Osteoblast (primary cell): ENCODE results near the gene FSTL4. TPM values are rescaled to one million over a fixed set of nuclear protein-coding genes. Genes with fewer than 3 reads are reported as not detected.

Source experiments
- DNase-seq: peaks from one replicate; pipeline ENCODE4 v3.0.0; 2011; ENCODE audit warnings: low spot score, mixed read lengths; ENCODE audit not compliant: insufficient read length; ENCODE audit errors: missing footprints
- H2AFZ ChIP-seq: 2 replicates; pipeline ENCODE4 v1.6.0; 2011; ENCODE audit warnings: mild to moderate bottlenecking, low read length
- H3K27ac ChIP-seq: 2 replicates; pipeline ENCODE4 v1.5.1; 2011; ENCODE audit warnings: mild to moderate bottlenecking, low read depth, low read length, moderate library complexity
- H3K27me3 ChIP-seq: 2 replicates; pipeline ENCODE4 v1.6.0; 2012; ENCODE audit warnings: mild to moderate bottlenecking, control low read depth, inconsistent platforms, low read length, moderate library complexity; ENCODE audit not compliant: insufficient read depth
- H3K36me3 ChIP-seq: 2 replicates; pipeline ENCODE4 v1.5.1; 2011; ENCODE audit warnings: mild to moderate bottlenecking, low read length, control low read depth, moderate library complexity; ENCODE audit not compliant: insufficient read depth
- H3K4me1 ChIP-seq: 2 replicates; pipeline ENCODE4 v1.5.1; 2011; ENCODE audit warnings: mild to moderate bottlenecking, low read length, control low read depth, moderate library complexity; ENCODE audit not compliant: insufficient read depth
- H3K4me2 ChIP-seq: 2 replicates; pipeline ENCODE4 v1.6.0; 2011; ENCODE audit warnings: mild to moderate bottlenecking, low read length; ENCODE audit not compliant: insufficient read depth
- H3K4me3 ChIP-seq: fragments of 200-600 bp; sonication (generic); 3 replicates; pipeline ENCODE4 v1.5.1; 2012; ENCODE audit warnings: mild to moderate bottlenecking, low read length, inconsistent platforms; ENCODE audit not compliant: insufficient read depth
- H3K79me2 ChIP-seq: 2 replicates; pipeline ENCODE4 v1.6.0; 2012; ENCODE audit warnings: mild to moderate bottlenecking, low read length, control low read depth, inconsistent platforms; ENCODE audit not compliant: insufficient read depth
- H3K9me3 ChIP-seq: 2 replicates; pipeline ENCODE4 v1.5.1; 2011; ENCODE audit warnings: low read depth, low read length, control low read depth
- H4K20me1 ChIP-seq: 2 replicates; pipeline ENCODE4 v1.6.0; 2012; ENCODE audit warnings: mild to moderate bottlenecking, low read length, control low read depth; ENCODE audit not compliant: insufficient read depth
- CTCF ChIP-seq: IDR thresholded peaks from 2 replicates; pipeline ENCODE4 v1.5.1; 2011; ENCODE audit warnings: mild to moderate bottlenecking, low read depth, low read length, moderate library complexity; ENCODE audit errors: extremely low read depth
- total RNA-seq: library from RNA; depleted of rRNA; stranded (reverse); fragments of >200 nt; gene quantifications from 2 replicates; pipeline ENCODE4 v1.2.3, GENCODE V29; 2012

Gene FSTL4
- total RNA-seq, 1 donor, result not detected

- no peak for TF ChIP-seq CTCF
- Histone ChIP-seq H4K20me1 (no peaks in the 10 kb centered on the region), H3K27ac (no peak overlapping the region), H3K36me3 (no peaks in the 10 kb centered on the region), H3K79me2 (no peaks in the 10 kb centered on the region), H2AFZ (no peak overlapping the region), H3K4me3 (no peak overlapping the region), H3K9me3 (no peaks in the 10 kb centered on the region), H3K27me3 (peaks cover 12% of the 10 kb centered on the region), H3K4me2 (no peak overlapping the region), H3K4me1 (no peaks in the 10 kb centered on the region)
- no peak for DNase-seq
Observed at GRCh38 chr5:133253671-133254070, 358.7 kb downstream of the FSTL4 start.

DNA sequence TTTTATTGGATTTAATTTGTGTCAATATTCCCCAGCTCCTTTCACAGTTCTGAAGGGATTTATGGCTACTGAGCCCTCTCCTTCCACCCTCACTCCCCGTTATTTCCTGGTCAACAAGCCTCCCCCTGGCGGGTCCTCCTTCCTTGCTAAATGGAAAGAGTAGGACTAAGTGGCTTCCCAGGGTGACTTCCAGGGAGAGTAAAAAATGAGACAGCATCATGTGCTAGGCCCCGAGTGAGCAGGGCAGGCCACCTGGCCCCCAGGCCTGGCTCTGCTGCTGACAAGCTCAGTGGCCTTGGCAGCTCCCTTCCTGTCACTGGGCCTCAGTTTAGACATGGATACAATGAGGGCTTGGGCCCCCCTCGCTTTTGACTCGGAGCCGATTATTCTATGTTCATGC, 359.3 kb downstream of the FSTL4 start:
- Histone ChIP-seq H3K27ac (no peak overlapping the region), H3K27me3 (peaks cover 12% of the 10 kb centered on the region), H3K9me3 (no peaks in the 10 kb centered on the region), H4K20me1 (no peaks in the 10 kb centered on the region), H3K36me3 (no peaks in the 10 kb centered on the region), H3K4me2 (no peak overlapping the region), H3K79me2 (no peaks in the 10 kb centered on the region), H3K4me1 (no peaks in the 10 kb centered on the region), H2AFZ (no peak overlapping the region), H3K4me3 (no peak overlapping the region)
- no peak for DNase-seq
- TF ChIP-seq CTCF, result no peak

DNA sequence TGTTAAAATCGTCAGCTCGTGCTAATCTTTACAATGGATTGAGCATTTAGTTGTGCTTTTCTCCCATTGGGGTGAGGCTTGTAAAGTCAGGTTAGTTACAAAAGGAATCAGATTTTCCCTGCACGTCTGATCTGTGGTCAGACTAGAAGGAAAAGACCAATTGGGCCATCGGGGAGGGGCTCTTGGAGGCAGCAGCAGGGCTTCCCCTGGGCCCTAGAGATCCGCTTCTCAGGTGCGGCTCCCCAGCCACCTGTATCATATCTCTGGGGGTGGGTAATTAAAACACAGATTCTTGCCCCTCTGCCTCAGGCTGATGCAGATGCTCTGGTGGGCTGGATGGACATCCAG, 360.2 kb downstream of the FSTL4 start:
- Histone ChIP-seq H4K20me1 (no peaks in the 10 kb centered on the region), H3K27me3 (peaks cover 12% of the 10 kb centered on the region), H2AFZ (no peak overlapping the region), H3K36me3 (no peaks in the 10 kb centered on the region), H3K27ac (no peak overlapping the region), H3K4me2 (no peak overlapping the region), H3K79me2 (no peaks in the 10 kb centered on the region), H3K4me3 (no peak overlapping the region), H3K4me1 (no peaks in the 10 kb centered on the region), H3K9me3 (no peaks in the 10 kb centered on the region)
- no peak for DNase-seq
- no peak for TF ChIP-seq CTCF

GRCh38 chr5:133251296-133252132, 360.8 kb downstream of the FSTL4 start:
- H2AFZ ChIP-seq, result no peak overlapping the region

More at GRCh38 chr5:133251296-133252132, 360.8 kb downstream of the FSTL4 start:
- Histone ChIP-seq H3K27me3 (peaks cover 12% of the 10 kb centered on the region), H3K4me1 (no peaks in the 10 kb centered on the region), H3K36me3 (no peaks in the 10 kb centered on the region), H3K4me2 (no peak overlapping the region), H4K20me1 (no peaks in the 10 kb centered on the region), H3K9me3 (no peaks in the 10 kb centered on the region), H3K4me3 (no peak overlapping the region), H3K27ac (no peak overlapping the region), H3K79me2 (no peaks in the 10 kb centered on the region)
- no peak for DNase-seq
- no peak for TF ChIP-seq CTCF
